Measurements from ENCODE around the gene NEU1.
"Not testable (repeated sequence)": the region's sequence is repeated elsewhere in the genome, so short reads cannot be mapped to it uniquely, and the experiment has no call there.

The NEU1 gene

DNA sequence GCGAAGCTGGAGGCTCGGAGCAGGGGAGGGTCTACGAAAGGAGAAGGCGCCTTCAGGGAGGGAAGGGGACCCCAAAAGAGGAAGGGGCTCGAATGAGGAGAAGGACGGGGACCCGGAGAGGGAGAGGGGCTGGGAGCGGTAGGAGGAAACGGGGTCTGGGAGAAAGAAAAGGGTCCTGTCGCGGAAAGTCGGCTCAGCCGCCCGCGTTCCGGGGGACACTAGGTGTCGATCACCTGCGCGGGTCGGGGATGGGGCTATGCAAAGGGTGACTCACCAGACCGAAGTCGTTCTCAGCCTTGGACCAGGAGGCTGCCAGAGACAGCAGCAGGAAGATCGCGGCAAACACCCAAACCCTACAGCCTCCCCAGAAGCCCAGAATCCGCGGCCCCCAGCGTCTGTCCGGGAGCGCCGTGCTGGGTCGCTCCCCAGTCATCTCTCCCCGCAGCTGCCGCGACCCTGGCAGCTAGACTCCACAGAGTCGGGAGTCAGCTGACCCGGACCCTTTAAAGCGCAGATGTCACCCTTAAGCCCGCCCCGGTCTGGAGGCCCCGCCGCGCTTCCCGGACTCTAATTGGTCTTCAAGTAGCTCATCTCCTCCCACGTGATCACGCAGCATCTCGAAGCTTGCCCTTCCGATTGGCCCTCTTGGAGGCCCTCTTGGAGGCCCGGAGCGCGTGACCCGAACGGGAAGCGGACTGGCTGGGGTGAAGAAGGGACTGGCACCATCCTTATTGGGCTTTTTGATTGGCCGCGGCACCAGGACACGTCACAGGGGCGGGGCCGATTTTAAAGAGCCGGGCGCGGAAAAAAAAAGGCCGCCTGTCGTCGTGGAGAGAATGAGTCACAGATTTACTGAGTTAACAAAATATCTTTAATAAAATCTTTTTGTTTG lies at the start of gene NEU1:
TSS of gene NEU1 (minus strand) at position 478 of the 892 bp plus-strand sequence. CDS start at position 433, 45 bp downstream.
- peak within 1 kb of the TSS; percentile 91 for H3K4me3 ChIP-seq (ENCODE audit: low read depth, low read length)
- DNase-seq (ENCODE audit: low read depth) = peak; percentile 100
- no peak for TF ChIP-seq CTCF (IDR thresholded peaks at IDR 0.05; ENCODE audit: low read depth, low read length, missing control alignments)

DNA sequence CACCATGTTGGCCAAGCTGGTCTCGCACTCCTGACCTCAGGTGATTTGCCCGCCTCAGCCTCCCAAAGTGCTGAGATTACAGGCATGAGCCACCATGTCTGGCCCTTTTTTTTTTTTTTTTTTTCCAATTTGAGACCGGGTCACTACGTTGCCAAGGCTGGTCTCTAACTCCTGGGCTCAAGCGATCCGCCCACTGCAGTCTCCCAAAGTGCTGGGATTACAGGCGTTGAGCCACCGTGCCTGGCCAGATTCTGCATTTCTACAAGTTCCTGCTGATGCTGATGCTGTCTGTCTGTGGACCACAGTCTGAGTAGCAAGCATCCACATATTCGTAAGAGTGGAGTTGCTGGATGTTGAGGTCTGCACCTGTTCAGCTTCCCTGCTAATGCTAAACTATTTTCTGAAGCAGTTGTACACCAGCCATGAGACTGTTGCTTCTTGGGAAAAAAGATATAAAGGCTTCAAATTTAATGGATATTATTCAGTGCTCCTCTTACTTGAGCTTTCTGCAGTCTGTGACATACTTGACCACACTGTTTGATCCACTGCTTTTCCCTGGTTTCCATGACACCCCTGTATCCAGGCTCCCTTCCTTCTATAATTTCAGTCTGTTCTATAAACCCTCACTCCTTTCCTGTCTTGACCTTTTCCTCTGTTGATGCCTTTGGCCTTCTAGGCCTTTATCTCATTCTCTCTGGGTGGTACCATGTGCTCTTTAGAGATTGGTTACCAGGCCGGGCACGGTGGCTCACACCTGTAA lies 49.4 kb upstream of the NEU1 start:
- no peak for TF ChIP-seq CTCF (IDR thresholded peaks at IDR 0.05; ENCODE audit: low read depth, low read length, missing control alignments)
- no peak for DNase-seq (ENCODE audit: low read depth)
- H3K4me3 ChIP-seq (ENCODE audit: low read depth, low read length) = no peak overlapping the region

DNA sequence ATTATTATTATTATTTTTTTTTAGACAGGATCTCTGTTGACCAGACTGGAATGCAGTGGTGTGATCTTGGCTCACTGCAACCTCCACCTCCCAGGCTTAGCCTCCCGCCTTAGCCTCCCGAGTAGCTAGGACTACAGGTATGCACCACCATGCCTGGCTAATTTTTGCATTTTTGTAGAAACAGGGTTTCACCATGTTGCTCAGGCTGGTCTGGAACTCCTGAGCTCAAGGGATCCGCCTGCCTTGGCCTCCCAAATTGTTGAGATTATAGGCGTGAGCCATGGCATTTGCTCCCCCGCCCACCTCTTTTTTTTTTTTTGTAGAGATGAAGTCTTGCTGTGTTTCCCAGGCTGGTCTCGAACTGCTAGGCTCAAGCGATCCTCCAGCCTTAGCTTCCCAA lies 46.7 kb upstream of the NEU1 start:
- not testable (repeated sequence) for H3K4me3 ChIP-seq (ENCODE audit: low read depth, low read length)

DNA sequence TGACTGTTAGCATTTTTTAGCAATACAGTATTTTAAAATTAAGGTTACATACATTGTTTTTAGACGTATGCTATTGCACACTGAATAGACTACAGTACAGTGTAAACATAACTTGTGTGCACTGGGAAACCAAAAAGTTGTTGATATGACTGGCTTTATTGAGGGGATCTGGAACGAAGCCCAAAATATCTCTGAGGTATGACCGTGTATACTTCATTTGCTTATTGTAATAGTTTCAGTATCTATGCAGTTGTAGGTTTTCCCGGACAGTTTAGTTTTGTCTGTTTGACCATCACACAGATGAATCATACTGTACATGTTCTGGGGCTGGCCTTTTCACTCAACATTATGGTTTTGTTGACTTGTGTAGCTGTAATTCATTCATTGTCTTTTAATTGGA lies 46.2 kb upstream of the NEU1 start:
- no peak for TF ChIP-seq CTCF (IDR thresholded peaks at IDR 0.05; ENCODE audit: low read depth, low read length, missing control alignments)
- no peak for DNase-seq (ENCODE audit: low read depth)
- H3K4me3 ChIP-seq (ENCODE audit: low read depth, low read length) = no peak overlapping the region

More for the DNA sequence above, 46.7 kb upstream of the NEU1 start:
- not testable (repeated sequence) for DNase-seq (ENCODE audit: low read depth)

DNA sequence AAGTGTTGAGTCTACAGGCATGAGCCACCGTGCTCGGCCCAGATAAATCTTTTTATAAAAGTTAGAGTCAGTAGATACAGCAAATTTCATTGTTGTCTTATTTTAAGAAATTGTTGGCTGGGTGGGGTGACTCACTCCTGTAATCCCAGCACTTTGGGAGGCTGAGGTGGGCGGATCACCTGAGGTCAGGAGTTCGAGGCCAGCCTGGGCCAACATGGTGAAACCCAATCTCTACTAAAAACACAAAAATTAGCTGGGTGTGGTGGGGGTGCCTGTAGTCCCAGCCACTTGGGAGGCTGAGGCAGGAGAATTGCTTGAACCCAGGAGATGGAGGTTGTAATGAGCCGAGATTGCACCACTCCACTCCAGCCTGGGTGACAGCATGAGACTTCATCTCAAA lies 45.6 kb upstream of the NEU1 start:
- not testable (repeated sequence) for H3K4me3 ChIP-seq (ENCODE audit: low read depth, low read length)

GRCh38 chr6:31907158-31907813 lies 44.7 kb upstream of the NEU1 start:
- DNase-seq (ENCODE audit: low read depth) = no peak
- TF ChIP-seq CTCF (IDR thresholded peaks at IDR 0.05; ENCODE audit: low read depth, low read length, missing control alignments) = no peak
- no peak overlapping the region for H3K4me3 ChIP-seq (ENCODE audit: low read depth, low read length)

More for the DNA sequence above, 45.6 kb upstream of the NEU1 start:
- DNase-seq (ENCODE audit: low read depth) = not testable (repeated sequence)

- H3K4me3 ChIP-seq (ENCODE audit: low read depth, low read length); DNase-seq (ENCODE audit: low read depth): not testable (repeated sequence)
These were observed 44.1 kb upstream of the NEU1 start for GRCh38 chr6:31906727-31907126.

DNA sequence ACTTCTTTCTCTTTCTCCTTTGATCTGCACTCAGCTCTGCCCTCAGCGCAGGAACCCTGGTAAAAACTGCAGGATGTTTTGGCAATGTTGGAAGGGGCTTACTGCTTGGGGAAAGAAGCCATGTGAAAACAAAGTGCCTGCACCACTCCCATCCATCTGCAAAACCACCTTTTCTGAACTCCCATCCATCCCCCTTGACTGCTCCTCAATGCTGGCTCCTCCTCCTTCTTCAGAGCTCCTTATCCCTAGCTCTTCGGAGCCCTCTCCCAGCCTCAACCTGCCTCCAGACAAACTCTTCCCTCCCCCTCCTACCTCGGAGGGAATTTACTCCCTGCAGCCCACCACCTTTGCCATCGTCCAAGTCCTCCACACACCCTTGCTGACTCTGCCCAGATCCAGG lies 43.5 kb upstream of the NEU1 start:
- DNase-seq (ENCODE audit: low read depth) = no peak
- TF ChIP-seq CTCF (IDR thresholded peaks at IDR 0.05; ENCODE audit: low read depth, low read length, missing control alignments) = no peak
- H3K4me3 ChIP-seq (ENCODE audit: low read depth, low read length) = no peak overlapping the region

All from GM12864 (cell line).